ENCODE results near the gene PSMB11.
A peak's percentile ranks its signal among the peaks of the same experiment; 100 is the strongest.

The PSMB11 gene

GRCh38 chr14:23015618-23016017 lies 26.4 kb upstream of the PSMB11 start:
- DNase-seq: no peak

GRCh38 chr14:23017091-23017490 lies 24.9 kb upstream of the PSMB11 start:
- no peak for DNase-seq

GRCh38 chr14:23018107-23018506 lies 23.9 kb upstream of the PSMB11 start:
- no peak for DNase-seq

GRCh38 chr14:23020143-23021128 lies 21.6 kb upstream of the PSMB11 start:
- no peak for DNase-seq

- DNase-seq: no peak
Measured at GRCh38 chr14:23021434-23021833, 20.6 kb upstream of the PSMB11 start.

GRCh38 chr14:23021889-23022442 lies 20.0 kb upstream of the PSMB11 start:
- DNase-seq: no peak

- DNase-seq: no peak
Measured at GRCh38 chr14:23023022-23023794, 18.8 kb upstream of the PSMB11 start.

GRCh38 chr14:23023795-23024152 lies 18.2 kb upstream of the PSMB11 start:
- no peak for DNase-seq

GRCh38 chr14:23024612-23025075 lies 17.4 kb upstream of the PSMB11 start:
- DNase-seq: no peak

- DNase-seq: peak in 1 of 2 experiments; percentile 48
Measured at GRCh38 chr14:23025151-23025814, 16.7 kb upstream of the PSMB11 start.

- peak in 1 of 2 experiments; percentile 35 for DNase-seq
Measured at GRCh38 chr14:23028799-23029198, 13.2 kb upstream of the PSMB11 start.

- no peak for DNase-seq
Measured at GRCh38 chr14:23030936-23031335, 11.1 kb upstream of the PSMB11 start.

GRCh38 chr14:23033251-23033727 lies 8.7 kb upstream of the PSMB11 start:
- DNase-seq: no peak

GRCh38 chr14:23033801-23034497 lies 8.1 kb upstream of the PSMB11 start:
- DNase-seq: no peak

- peak; percentile 88 to 89 for DNase-seq
Measured at GRCh38 chr14:23034498-23035302, 7.3 kb upstream of the PSMB11 start, which contains the start of gene PSMB5. Gene PSMB5 (minus strand): TSS chr14:23034900. CDS start chr14:23034881, 19 bp downstream.

GRCh38 chr14:23035303-23036144 lies 6.5 kb upstream of the PSMB11 start:
- DNase-seq: no peak

- no peak for DNase-seq
Measured at GRCh38 chr14:23040100-23040499, 1.9 kb upstream of the PSMB11 start.

GRCh38 chr14:23041729-23042128 lies 283 bp upstream of the PSMB11 start:
- DNase-seq: no peak

- DNase-seq: no peak
Measured at GRCh38 chr14:23043145-23043544, 1.1 kb downstream of the PSMB11 start.

GRCh38 chr14:23043754-23044153 lies 1.7 kb downstream of the PSMB11 start:
- no peak for DNase-seq

All from activated T-cell treated with anti-CD3 and anti-CD28 coated beads, Interleukin-2, amount 50 U/mL, for 48 hours (primary cell).